ENCODE data around the gene BMPR1B. TPM values are rescaled to one million over a fixed set of nuclear protein-coding genes. Genes with fewer than 3 reads are reported as not detected.

The BMPR1B gene
- total RNA-seq, 1 experiment from 2014 or later = not detected

- no TSS peak for BruUV-seq (replicated peaks)
- H3K9ac ChIP-seq (ENCODE audit: low read length) = no peak overlapping the region
- intact Hi-C loops (cut with micrococcal nuclease) = no loop called here
- no peak overlapping the region for H3K4me2 ChIP-seq (ENCODE audit: low read length)
- no peak overlapping the region for H3K4me3 ChIP-seq (replicated peaks in 1 of 2; ENCODE audit: low read depth in 1 of 2, low read length in 2 of 2)
- no peak for DNase-seq (ENCODE audit: low read depth, low spot score)
- no peaks in the 10 kb centered on the region for H3K9me2 ChIP-seq (ENCODE audit: insufficient read depth)
- ChIA-PET CTCF (no interaction called here), POLR2A (no interaction called here), RAD21 (ENCODE audit: low non-redundant PET in 1 of 2, low total read pairs in 2 of 2, uncharacterized antibody in 2 of 2, unreplicated experiment in 2 of 2) (no interaction called here)
- H4K20me1 ChIP-seq (ENCODE audit: insufficient read depth) = no peaks in the 10 kb centered on the region
- TF ChIP-seq SIN3A (IDR thresholded peaks at IDR 0.05; ENCODE audit: low read depth) (no peak), FOSL1 (IDR thresholded peaks at IDR 0.05; ENCODE audit: low read depth) (no peak), EZH2 (IDR thresholded peaks at IDR 0.05) (no peak), RAD21 (IDR thresholded peaks at IDR 0.05; ENCODE audit: low read depth) (no peak), YY1 (IDR thresholded peaks at IDR 0.05; ENCODE audit: extremely low read depth, insufficient replicate concordance, low read depth, low read length) (no peak), SP1 (IDR thresholded peaks at IDR 0.05; ENCODE audit: low read depth) (no peak), CBX3 (IDR thresholded peaks at IDR 0.05; ENCODE audit: low read depth) (no peak), EGR1 (IDR thresholded peaks at IDR 0.05; ENCODE audit: low read depth) (no peak), POLR2AphosphoS5 (IDR thresholded peaks at IDR 0.05; ENCODE audit: low read depth, low read length) (no peak), ELF1 (IDR thresholded peaks at IDR 0.05; ENCODE audit: borderline replicate concordance, low read depth) (no peak), EZH2phosphoT487 (IDR thresholded peaks at IDR 0.05; ENCODE audit: borderline replicate concordance) (no peak), REST (IDR thresholded peaks at IDR 0.05; ENCODE audit: low read depth) (no peak), ZBTB33 (IDR thresholded peaks at IDR 0.05; ENCODE audit: extremely low read depth, insufficient replicate concordance, low read length) (no peak), ZFX (IDR thresholded peaks at IDR 0.05) (no peak), MAX (IDR thresholded peaks at IDR 0.05) (no peak), JUND (IDR thresholded peaks at IDR 0.05) (no peak), TCF7L2 (IDR thresholded peaks at IDR 0.05; ENCODE audit: borderline replicate concordance, extremely low read depth, insufficient read depth, insufficient read length) (no peak), ATF3 (IDR thresholded peaks at IDR 0.05) (no peak), CTCF (IDR thresholded peaks at IDR 0.05 in 2 of 3, conservative IDR thresholded peaks at IDR 0.05 in 1 of 3; ENCODE audit: borderline replicate concordance in 1 of 3, insufficient read depth in 1 of 3, low read depth in 2 of 3, low read length in 2 of 3) (no peak), CEBPB (IDR thresholded peaks at IDR 0.05; ENCODE audit: low read depth) (no peak)
- H3K27me3 ChIP-seq (ENCODE audit: insufficient read depth, low read length) = no peaks in the 10 kb centered on the region
- no peaks in the 10 kb centered on the region for H3K36me3 ChIP-seq (ENCODE audit: control insufficient read depth in 1 of 2, insufficient read depth in 2 of 2, low read length in 2 of 2)
- H3K27ac ChIP-seq (ENCODE audit: low read depth, low read length) = no peak overlapping the region
- no peaks in the 10 kb centered on the region for H3K4me1 ChIP-seq (ENCODE audit: control insufficient read depth in 1 of 2, insufficient read depth in 2 of 2, low read length in 2 of 2)
- H3K79me2 ChIP-seq (ENCODE audit: insufficient read depth, low read length) = no peaks in the 10 kb centered on the region
- H3K9me3 ChIP-seq (ENCODE audit: control insufficient read depth in 1 of 2, insufficient read depth in 1 of 2, low read depth in 1 of 2, low read length in 2 of 2) = no peaks in the 10 kb centered on the region
- H2AFZ ChIP-seq (ENCODE audit: low read depth, low read length, poor library complexity, severe bottlenecking) = no peak overlapping the region
- no peak for ATAC-seq
Measured at GRCh38 chr4:94897023-94897422, 139.3 kb downstream of the BMPR1B start.

Data from HCT116 (cell line).